HUDEP-2 (cell line): ENCODE measurements around the gene BCAP31.
A peak's percentile ranks its signal among the peaks of the same experiment; 100 is the strongest.

ENCODE experiments used
- DNase-seq, 76 experiments: peaks; one replicate each; lab custom pipeline; 2025; ENCODE audit not compliant: unreplicated experiment in 76 of 76; lab: John Stamatoyannopoulos, UW

Gene BCAP31

GRCh38 chrX:153724252-153725038, at the start of gene BCAP31, which contains the start of gene ABCD1:
Gene BCAP31 (minus strand): TSS chrX:153724387. CDS start chrX:153723244, 1,143 bp downstream.
Gene ABCD1 (plus strand): TSS chrX:153724856. CDS start chrX:153725267, 411 bp downstream.
- DNase-seq, result peak in 73 of 76 experiments; percentile 18 to 95 (median 83)

GRCh38 chrX:153773218-153773611, 49.0 kb upstream of the BCAP31 start:
- DNase-seq, result no peak

GRCh38 chrX:153772316-153773217, 48.4 kb upstream of the BCAP31 start:
- no peak for DNase-seq

GRCh38 chrX:153771415-153772315, 47.5 kb upstream of the BCAP31 start:
- no peak for DNase-seq

- DNase-seq, result no peak
Observed at GRCh38 chrX:153770601-153771414, 46.6 kb upstream of the BCAP31 start.

GRCh38 chrX:153769865-153770600, 45.8 kb upstream of the BCAP31 start:
- DNase-seq, result no peak

GRCh38 chrX:153769158-153769864, 45.1 kb upstream of the BCAP31 start:
- no peak for DNase-seq

GRCh38 chrX:153768311-153769157, 44.3 kb upstream of the BCAP31 start:
- no peak for DNase-seq

GRCh38 chrX:153767674-153768055, 43.5 kb upstream of the BCAP31 start:
- no peak for DNase-seq

- no peak for DNase-seq
Observed at GRCh38 chrX:153766871-153767673, 42.9 kb upstream of the BCAP31 start.

- peak in 64 of 76 experiments; percentile 0 to 76 (median 34) for DNase-seq
Observed at GRCh38 chrX:153766098-153766817, 42.1 kb upstream of the BCAP31 start.

GRCh38 chrX:153765138-153766079, 41.2 kb upstream of the BCAP31 start:
- peak in 69 of 76 experiments; percentile 2 to 71 (median 40) for DNase-seq

- no peak for DNase-seq
Observed at GRCh38 chrX:153764786-153765137, 40.6 kb upstream of the BCAP31 start.

GRCh38 chrX:153763989-153764755, 40.0 kb upstream of the BCAP31 start, which contains the start of gene PLXNB3:
Gene PLXNB3 (plus strand): TSS chrX:153764249. CDS start chrX:153765536, 1,287 bp downstream.
- peak in 73 of 76 experiments; percentile 0 to 79 (median 61) for DNase-seq
